ENCODE data around the gene UBE3A. TPM values are rescaled to one million over a fixed set of nuclear protein-coding genes. Genes with fewer than 3 reads are reported as not detected.

Gene UBE3A
- total RNA-seq, 2 experiments from 2014 or later: 124 to 126 TPM

GRCh38 chr15:25339431-25339830, 99.4 kb downstream of the UBE3A start:
- Histone ChIP-seq H3K4me3 (ENCODE audit: low read length) (no peak overlapping the region), H3K4me1 (ENCODE audit: insufficient read depth, low read length) (no peaks in the 10 kb centered on the region), H3K27ac (ENCODE audit: low read depth in 1 of 2, low read length in 2 of 2) (no peak overlapping the region), H3K9me3 (ENCODE audit: control insufficient read depth in 1 of 2, insufficient read depth in 1 of 2, low read length in 2 of 2) (no peaks in the 10 kb centered on the region), H3K27me3 (ENCODE audit: control insufficient read depth in 1 of 2, insufficient read depth in 2 of 2, low read length in 2 of 2) (no peaks in the 10 kb centered on the region), H3K36me3 (ENCODE audit: insufficient read depth, low read length) (peaks cover 35% of the 10 kb centered on the region)
- no peak overlapping the region for H3K27ac Mint-ChIP-seq
- peaks cover 3% of the 10 kb centered on the region for H3K4me1 Mint-ChIP-seq (ENCODE audit: low read depth)
- no peak for ATAC-seq (ENCODE audit: poor library complexity)
- no peak for DNase-seq
- ChIA-PET POLR2A (no interaction called here), CTCF (no interaction called here)
- TF ChIP-seq CTCF (IDR thresholded peaks at IDR 0.05): no peak
- H3K4me3 Mint-ChIP-seq: no peak overlapping the region
- intact Hi-C loops (cut with DNase I, micrococcal nuclease): loop anchor here in 1 of 2 experiments (5.0 kb wide), 1 partner anchor 48 kb away; no protein-coding TSS in a partner anchor
- H3K9me3 Mint-ChIP-seq: peaks cover 9% of the 10 kb centered on the region
- peaks cover 92% of the 10 kb centered on the region for H3K36me3 Mint-ChIP-seq (ENCODE audit: low read depth)
- H3K27me3 Mint-ChIP-seq: no peaks in the 10 kb centered on the region

GRCh38 chr15:25335279-25335678, 103.5 kb downstream of the UBE3A start:
- CTCF ChIA-PET: no interaction called here
- H3K4me3 ChIP-seq (ENCODE audit: low read length): no peak overlapping the region
- no peak overlapping the region for H3K4me3 Mint-ChIP-seq

GRCh38 chr15:25333049-25333448, 105.8 kb downstream of the UBE3A start:
- POLR2A ChIA-PET: no interaction called here
- Mint-ChIP-seq H3K4me1 (ENCODE audit: low read depth) (no peaks in the 10 kb centered on the region), H3K27ac (no peak overlapping the region), H3K9me3 (peaks cover 3% of the 10 kb centered on the region), H3K27me3 (no peaks in the 10 kb centered on the region), H3K36me3 (ENCODE audit: low read depth) (peaks cover 77% of the 10 kb centered on the region), H3K4me3 (no peak overlapping the region)
- ATAC-seq (ENCODE audit: poor library complexity) (no peak), DNase-seq (no peak)
- H3K27me3 ChIP-seq (ENCODE audit: control insufficient read depth in 1 of 2, insufficient read depth in 2 of 2, low read length in 2 of 2): no peaks in the 10 kb centered on the region
- no peaks in the 10 kb centered on the region for H3K9me3 ChIP-seq (ENCODE audit: control insufficient read depth in 1 of 2, insufficient read depth in 1 of 2, low read length in 2 of 2)
- no peak for TF ChIP-seq CTCF (IDR thresholded peaks at IDR 0.05)
- no peak overlapping the region for H3K4me3 ChIP-seq (ENCODE audit: low read length)
- H3K36me3 ChIP-seq (ENCODE audit: insufficient read depth, low read length): peaks cover 8% of the 10 kb centered on the region
- no peaks in the 10 kb centered on the region for H3K4me1 ChIP-seq (ENCODE audit: insufficient read depth, low read length)
- CTCF ChIA-PET: no interaction called here
- intact Hi-C loops (cut with DNase I, micrococcal nuclease): no loop called here
- no peak overlapping the region for H3K27ac ChIP-seq (ENCODE audit: low read depth in 1 of 2, low read length in 2 of 2)

More at GRCh38 chr15:25335279-25335678, 103.5 kb downstream of the UBE3A start:
- Mint-ChIP-seq H3K9me3 (peaks cover 7% of the 10 kb centered on the region), H3K27ac (no peak overlapping the region), H3K4me1 (ENCODE audit: low read depth) (no peaks in the 10 kb centered on the region), H3K27me3 (no peaks in the 10 kb centered on the region), H3K36me3 (ENCODE audit: low read depth) (peaks cover 93% of the 10 kb centered on the region)
- H3K27me3 ChIP-seq (ENCODE audit: control insufficient read depth in 1 of 2, insufficient read depth in 2 of 2, low read length in 2 of 2): no peaks in the 10 kb centered on the region
- no peak for TF ChIP-seq CTCF (IDR thresholded peaks at IDR 0.05)
- no peak for ATAC-seq (ENCODE audit: poor library complexity)
- no peaks in the 10 kb centered on the region for H3K9me3 ChIP-seq (ENCODE audit: control insufficient read depth in 1 of 2, insufficient read depth in 1 of 2, low read length in 2 of 2)
- no peak for DNase-seq
- no peak overlapping the region for H3K27ac ChIP-seq (ENCODE audit: low read depth in 1 of 2, low read length in 2 of 2)
- intact Hi-C loops (cut with DNase I, micrococcal nuclease): loop anchor here in 1 of 2 experiments (5.0 kb wide), 1 partner anchor 52 kb away; no protein-coding TSS in a partner anchor
- POLR2A ChIA-PET: no interaction called here
- no peaks in the 10 kb centered on the region for H3K4me1 ChIP-seq (ENCODE audit: insufficient read depth, low read length)
- H3K36me3 ChIP-seq (ENCODE audit: insufficient read depth, low read length): peaks cover 26% of the 10 kb centered on the region

Measured in CD4-positive, alpha-beta T cell (primary cell).